Measurements from ENCODE around the gene TECPR2.

The TECPR2 gene

DNA sequence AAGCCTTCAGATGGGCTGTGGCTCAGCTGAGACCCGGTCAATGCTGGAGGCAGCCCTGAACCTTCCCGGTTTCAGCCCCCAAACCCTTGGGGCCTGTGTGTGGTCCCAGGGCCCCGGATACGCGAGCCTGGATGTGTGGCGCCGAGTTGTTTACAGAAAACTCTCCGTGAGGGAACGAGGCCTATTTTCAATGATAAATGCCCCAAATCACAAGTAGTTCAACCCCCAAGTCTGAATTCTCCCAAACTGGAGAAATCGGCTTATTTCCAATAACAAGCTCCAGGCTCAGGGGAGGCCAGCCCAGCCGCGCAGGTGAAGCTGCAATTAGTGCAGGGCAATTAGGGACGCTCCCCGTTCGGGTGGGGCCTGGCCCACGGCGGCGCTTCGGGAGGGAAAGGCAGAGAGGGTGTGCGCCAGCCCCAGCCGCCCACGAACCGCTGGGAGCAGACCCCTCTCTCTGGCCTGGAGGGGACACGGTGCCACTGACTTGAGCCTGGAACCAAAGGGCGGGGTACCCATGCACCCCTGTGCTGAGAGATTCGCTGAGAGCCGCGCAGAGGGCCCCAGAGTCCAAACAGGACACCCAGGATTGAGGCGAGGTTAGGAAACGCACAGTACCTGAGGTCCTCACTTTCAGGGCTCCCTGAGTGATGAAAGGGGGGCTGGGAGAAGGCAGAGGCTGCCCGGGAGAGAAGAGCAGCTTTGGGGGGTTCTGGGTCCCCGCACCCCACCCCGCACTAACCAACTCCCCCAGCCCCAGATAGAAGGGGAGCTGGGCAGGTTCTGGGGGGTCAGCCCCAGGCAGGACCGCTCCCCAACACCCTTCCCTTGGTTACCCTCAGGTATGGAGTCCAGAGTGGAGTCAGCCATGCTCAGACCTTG, 161.1 kb downstream of the TECPR2 start:
- TF ChIP-seq POU2F2 (IDR thresholded peaks at IDR 0.05; ENCODE audit: low read depth, low read length) (no peak), POLR2A (IDR thresholded peaks at IDR 0.05; ENCODE audit: low read depth, low read length) (no peak), PAX5 (IDR thresholded peaks at IDR 0.05; ENCODE audit: insufficient read depth, low read length, severe bottlenecking) (no peak), SPI1 (IDR thresholded peaks at IDR 0.05; ENCODE audit: low read depth, low read length) (no peak), TAF1 (IDR thresholded peaks at IDR 0.05; ENCODE audit: low read depth, low read length) (no peak), POLR2AphosphoS5 (IDR thresholded peaks at IDR 0.05; ENCODE audit: low read depth, low read length) (no peak)
- FAIRE-seq (no peak), DNase-seq (ENCODE audit: insufficient read length, low spot score) (no peak)

DNA sequence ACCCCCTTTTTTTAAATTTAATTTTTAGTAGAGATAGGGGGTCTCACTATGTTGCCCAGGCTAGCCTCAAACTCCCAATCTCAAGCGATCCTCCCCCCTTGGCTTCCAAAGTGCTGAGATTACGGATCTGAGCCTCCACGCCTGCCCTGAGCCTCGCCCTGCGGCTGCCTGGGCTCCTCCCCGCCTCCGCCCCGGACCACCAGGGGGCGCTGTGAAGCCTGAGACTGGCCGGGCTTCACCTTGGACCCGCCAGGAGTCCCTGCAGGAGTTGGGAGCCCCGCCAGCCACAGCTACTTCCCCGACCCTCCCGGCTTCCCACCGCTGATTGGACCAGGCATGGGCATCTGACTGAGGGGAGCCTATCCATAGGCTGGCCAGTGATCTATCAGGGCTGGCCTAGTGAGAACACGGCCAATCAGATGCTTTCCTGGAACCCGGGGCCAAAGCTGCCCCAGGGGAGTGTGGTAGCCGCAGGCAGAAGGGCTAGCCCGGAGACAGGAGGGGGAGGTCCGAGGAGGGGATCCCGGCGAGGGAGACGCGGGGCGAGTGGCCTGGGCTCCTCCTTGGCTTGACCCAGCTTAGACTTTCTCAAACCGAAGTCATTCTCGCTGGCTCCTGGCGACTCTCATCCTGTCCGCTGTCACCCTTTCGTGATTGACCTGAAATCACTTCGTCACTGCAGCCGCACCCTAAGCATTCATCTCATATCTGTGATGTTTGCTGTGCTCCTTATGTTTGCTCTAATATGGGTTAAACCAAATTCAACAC, 161.9 kb downstream of the TECPR2 start:
- DNase-seq (ENCODE audit: insufficient read length, low spot score) (peak; percentile 99), FAIRE-seq (peak; percentile 98)
- TF ChIP-seq TAF1 (IDR thresholded peaks at IDR 0.05; ENCODE audit: low read depth, low read length) (peak; percentile 36; the same call in 1 of the 2 replicates), POLR2AphosphoS5 (IDR thresholded peaks at IDR 0.05; ENCODE audit: low read depth, low read length) (0 out of 2 replicates have a peak, but pooled peaks have one; percentile 53), PAX5 (IDR thresholded peaks at IDR 0.05; ENCODE audit: insufficient read depth, low read length, severe bottlenecking) (no peak), POU2F2 (IDR thresholded peaks at IDR 0.05; ENCODE audit: low read depth, low read length) (peak; percentile 25; the same call in 1 of the 2 replicates), POLR2A (IDR thresholded peaks at IDR 0.05; ENCODE audit: low read depth, low read length) (peak; percentile 82), SPI1 (IDR thresholded peaks at IDR 0.05; ENCODE audit: low read depth, low read length) (no peak)

DNA sequence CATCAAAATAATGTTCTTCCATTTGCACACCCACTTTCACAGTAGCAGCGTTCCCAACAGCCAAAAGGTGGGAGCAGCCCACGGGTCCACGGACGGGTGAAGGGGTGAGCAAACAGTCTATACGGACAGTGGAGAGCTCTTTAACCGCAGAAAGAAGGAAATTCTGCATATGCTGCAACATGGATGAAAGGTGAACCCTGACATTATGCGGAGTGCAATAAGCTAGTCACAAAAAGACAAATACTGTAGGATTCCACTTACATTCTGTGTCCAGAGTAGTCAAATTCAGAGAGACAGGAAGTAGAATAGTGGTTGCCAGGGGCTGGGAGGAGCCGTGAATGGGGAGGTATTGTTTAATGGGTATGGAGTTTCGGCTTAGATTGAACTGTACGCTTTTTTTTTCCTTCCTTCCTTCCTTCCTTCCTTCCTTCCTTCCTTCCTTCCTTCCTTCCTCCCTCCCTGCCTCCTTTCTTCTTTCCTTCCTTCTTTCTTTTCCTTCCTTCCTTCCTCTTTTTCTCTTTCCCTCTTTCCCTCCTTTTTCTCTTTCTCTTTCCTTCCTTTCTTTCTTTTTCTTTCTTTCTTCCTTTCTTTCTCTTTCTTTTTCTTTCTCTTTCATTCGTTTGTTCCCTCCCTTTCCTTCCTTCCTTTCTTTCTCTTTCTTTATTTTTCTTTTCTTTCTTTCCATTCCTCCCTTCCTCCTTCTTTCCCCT, 162.6 kb downstream of the TECPR2 start:
- FAIRE-seq (no peak), DNase-seq (ENCODE audit: insufficient read length, low spot score) (no peak)
- TF ChIP-seq POU2F2 (IDR thresholded peaks at IDR 0.05; ENCODE audit: low read depth, low read length) (no peak), SPI1 (IDR thresholded peaks at IDR 0.05; ENCODE audit: low read depth, low read length) (0 out of 2 replicates have a peak, but pooled peaks have one; percentile 21)

DNA sequence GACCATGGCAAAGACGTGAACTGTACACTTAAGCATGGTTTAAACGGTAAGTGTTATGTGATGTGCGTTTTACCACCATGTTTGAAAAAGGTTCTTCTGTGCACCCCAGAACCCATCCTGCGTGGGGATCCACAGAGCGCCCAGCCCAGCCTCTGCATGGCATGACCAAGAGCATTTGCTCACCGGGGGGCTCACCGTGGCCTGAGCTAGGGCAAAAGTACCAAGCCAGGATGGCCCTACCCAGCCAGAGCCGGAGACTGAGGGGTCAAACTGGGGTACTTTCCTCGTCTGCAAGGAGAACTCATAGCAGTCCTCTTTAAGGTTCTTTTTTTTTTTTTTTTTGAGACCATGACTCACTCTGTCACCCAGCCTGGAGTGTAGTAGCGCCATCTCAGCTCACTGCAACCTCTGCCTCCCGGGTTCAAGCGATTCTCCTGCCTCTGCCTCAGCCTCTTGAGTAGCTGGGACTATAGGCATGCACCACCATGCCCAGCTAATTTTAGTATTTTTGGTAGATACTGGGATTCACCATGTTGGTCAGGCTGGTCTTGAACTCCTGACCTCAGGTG, 163.3 kb downstream of the TECPR2 start:
- no peak for FAIRE-seq
- DNase-seq (ENCODE audit: insufficient read length, low spot score) = no peak
- TF ChIP-seq SPI1 (IDR thresholded peaks at IDR 0.05; ENCODE audit: low read depth, low read length) = no peak
- TF ChIP-seq TAF1 (IDR thresholded peaks at IDR 0.05; ENCODE audit: low read depth, low read length) = no peak

DNA sequence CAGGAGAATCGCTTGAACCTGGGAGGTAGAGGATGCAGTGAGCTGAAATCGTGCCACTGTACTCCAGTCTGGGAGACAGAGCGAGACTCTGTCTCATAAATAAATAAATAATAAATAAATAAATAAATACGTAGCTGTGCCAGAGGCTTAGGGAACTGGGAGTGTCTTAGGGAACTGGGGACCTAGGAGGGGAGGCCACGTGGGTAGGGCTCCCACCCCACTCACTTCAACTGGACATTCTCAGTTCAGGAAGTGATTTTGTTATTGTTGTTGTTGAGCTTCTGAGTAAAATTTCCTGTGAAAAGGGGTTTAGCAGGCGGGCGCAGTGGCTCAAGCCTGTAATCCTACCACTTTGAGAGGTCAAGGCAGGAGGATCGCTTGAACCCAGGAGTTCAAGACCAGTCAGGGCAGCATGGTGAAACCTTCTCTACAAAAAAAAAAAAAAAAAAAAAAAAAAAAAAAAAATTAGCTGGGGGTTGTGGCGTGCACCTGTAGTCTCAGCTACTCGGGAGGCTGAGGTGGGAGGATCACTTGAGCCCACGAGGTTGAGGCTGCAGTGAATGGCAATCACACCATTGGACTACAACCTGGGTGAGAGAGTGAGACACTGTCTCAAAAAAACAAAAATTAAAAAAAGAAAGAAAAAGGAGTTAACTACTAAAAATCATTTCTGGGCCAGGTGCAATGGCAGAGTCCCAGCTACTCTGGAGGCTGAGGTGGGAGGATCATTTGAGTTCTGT, 165.9 kb downstream of the TECPR2 start:
- no peak for DNase-seq (ENCODE audit: insufficient read length, low spot score)
- no peak for FAIRE-seq

DNA sequence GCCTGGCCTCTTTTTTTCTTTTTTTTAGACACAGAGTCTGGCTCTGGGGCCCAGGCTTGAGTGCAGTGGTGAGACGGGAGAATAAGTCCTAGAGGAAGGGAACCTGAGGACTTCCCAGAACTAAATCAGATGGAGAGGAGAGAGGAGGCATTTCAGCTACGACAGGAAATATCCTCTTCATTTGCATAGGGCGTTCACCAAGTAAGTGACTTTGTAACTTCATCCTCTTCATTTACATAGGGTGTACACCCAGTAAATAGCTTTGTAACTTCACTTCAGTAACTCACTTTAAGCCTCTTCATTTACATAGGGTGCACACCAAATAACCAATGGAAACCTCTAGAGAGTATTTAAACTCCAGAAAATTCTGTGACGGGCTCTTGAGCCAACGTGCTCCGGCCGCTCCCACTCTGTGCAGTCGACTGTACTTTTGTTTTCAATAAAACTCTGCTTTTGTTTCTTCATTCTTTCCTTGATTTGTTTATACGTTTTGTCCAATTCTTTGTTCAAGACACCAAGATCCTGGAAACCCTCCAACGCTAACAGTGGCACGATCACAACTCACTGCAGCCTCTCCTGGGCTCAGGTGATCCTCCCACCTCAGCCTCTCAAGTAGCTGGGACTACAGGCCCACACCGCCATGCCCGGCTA, 168.2 kb downstream of the TECPR2 start:
- FAIRE-seq (peak; percentile 59), DNase-seq (ENCODE audit: insufficient read length, low spot score) (no peak)
- TF ChIP-seq TAF1 (IDR thresholded peaks at IDR 0.05; ENCODE audit: low read depth, low read length) = no peak
- TF ChIP-seq PAX5 (IDR thresholded peaks at IDR 0.05; ENCODE audit: insufficient read depth, low read length, severe bottlenecking) = no peak
- no peak for TF ChIP-seq POLR2A (IDR thresholded peaks at IDR 0.05; ENCODE audit: low read depth, low read length)
- no peak for TF ChIP-seq SPI1 (IDR thresholded peaks at IDR 0.05; ENCODE audit: low read depth, low read length)
- no peak for TF ChIP-seq POU2F2 (IDR thresholded peaks at IDR 0.05; ENCODE audit: low read depth, low read length)
- TF ChIP-seq POLR2AphosphoS5 (IDR thresholded peaks at IDR 0.05; ENCODE audit: low read depth, low read length) = no peak

More for the DNA sequence above, 165.9 kb downstream of the TECPR2 start:
- TF ChIP-seq PAX5 (IDR thresholded peaks at IDR 0.05; ENCODE audit: insufficient read depth, low read length, severe bottlenecking) (no peak), POLR2AphosphoS5 (IDR thresholded peaks at IDR 0.05; ENCODE audit: low read depth, low read length) (no peak), POLR2A (IDR thresholded peaks at IDR 0.05; ENCODE audit: low read depth, low read length) (no peak), TAF1 (IDR thresholded peaks at IDR 0.05; ENCODE audit: low read depth, low read length) (no peak), POU2F2 (IDR thresholded peaks at IDR 0.05; ENCODE audit: low read depth, low read length) (no peak), SPI1 (IDR thresholded peaks at IDR 0.05; ENCODE audit: low read depth, low read length) (no peak)

DNA sequence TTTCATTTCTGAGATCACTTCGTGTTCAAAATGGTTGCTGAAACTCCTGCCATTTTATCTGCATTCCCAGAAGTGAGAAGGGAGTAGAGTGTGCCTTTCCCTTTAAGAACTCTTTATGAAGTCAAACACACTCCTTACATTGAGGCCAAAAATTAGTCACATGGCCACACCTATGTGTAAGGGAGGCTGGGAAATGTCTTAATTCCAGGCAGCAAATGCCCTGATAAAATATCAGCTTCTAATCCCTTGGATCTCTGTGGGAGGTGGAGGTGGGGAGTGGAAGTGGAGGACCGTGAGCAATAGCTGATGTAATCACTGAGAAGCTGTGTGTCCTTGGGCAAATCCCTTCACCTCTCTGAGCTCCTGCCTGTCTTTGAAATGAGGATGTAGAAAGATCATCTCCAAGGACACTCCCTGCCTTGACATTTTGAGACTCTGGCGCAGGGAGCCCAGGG, 169.5 kb downstream of the TECPR2 start:
- no peak for TF ChIP-seq POU2F2 (IDR thresholded peaks at IDR 0.05; ENCODE audit: low read depth, low read length)
- TF ChIP-seq POLR2A (IDR thresholded peaks at IDR 0.05; ENCODE audit: low read depth, low read length) = no peak
- DNase-seq (ENCODE audit: insufficient read length, low spot score) (no peak), FAIRE-seq (no peak)

DNA sequence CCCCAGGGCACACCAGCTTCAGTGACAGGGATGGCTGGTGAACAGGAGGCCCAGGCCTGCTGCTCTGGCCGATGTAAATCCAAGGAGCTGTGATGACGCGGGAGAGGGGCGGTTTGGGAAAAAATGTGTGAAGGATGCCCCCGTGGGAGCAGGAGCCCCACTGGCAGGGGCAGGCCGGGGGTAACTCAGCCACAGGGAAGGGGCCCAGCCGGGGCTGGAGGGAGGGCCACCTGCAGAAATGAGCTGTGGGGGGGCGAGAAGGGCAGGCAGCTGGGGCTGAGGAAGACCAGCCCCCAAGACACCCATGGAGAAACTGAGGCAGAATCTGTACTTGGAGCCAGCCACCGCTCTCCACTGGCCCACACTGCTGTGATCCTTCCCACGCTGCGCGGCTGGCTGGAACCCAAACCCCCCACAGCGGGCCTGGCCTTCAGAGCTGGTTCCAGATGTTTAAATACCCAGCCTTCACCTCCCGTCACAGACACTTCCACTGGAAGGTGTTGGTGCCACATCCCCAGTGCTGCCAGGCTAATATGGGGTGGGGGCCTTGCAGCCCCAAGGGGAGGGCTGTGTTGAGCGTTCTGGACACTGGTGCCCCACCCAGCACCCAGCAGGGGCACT, 175.3 kb downstream of the TECPR2 start:
- DNase-seq (ENCODE audit: insufficient read length, low spot score) (no peak), FAIRE-seq (no peak)
- no peak for TF ChIP-seq POLR2AphosphoS5 (IDR thresholded peaks at IDR 0.05; ENCODE audit: low read depth, low read length)
